ENCODE data around the gene HOXA6. TPM values are rescaled to one million over a fixed set of nuclear protein-coding genes. Genes with fewer than 3 reads are reported as not detected.

HOXA6 gene
- total RNA-seq: 15.3 TPM

DNA sequence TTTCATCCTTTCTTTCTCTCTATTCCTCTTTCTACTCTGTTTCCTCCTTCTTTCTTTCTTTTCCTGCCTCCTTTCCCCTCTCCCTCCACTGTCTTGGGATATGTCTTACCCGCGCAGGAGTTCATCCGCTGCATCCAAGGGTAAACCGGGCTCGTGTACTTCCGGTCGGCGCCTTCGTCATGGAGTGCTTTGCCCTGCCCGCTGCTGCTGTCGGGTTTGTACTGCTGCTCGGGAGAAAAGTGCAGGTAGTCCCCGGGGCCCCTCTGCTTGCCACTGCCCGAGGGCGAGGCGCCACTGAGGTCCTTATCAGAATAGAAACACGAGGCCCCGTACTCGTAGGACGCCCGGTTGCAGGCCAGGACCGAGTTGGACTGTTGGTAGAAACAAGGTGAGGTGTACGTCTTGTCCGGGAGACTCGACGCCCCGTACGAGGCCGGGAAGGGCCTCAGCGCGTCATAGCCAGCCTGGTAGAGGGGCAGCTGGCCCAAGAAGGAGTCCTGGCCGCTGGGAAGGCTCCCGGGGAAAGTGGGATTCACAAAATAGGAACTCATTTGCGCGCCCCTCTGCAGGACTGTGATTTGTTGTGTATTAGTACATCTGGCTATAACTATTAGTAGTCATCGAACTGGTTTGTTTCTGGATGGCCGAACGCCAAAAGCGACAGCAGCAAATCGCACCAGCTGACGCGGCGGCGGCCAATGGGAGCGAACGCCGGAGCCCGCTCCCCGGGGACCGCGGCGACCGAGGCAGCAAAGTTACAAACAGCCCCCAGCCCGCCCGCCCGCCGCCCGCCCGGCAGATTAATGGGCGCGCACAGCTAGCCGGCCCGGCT lies at the start of gene HOXA6:
Gene HOXA6, minus strand, starts transcription at position 576 of the 832 bp plus-strand sequence. Its CDS starts 25 bp downstream, at position 551.
- H3K36me3 ChIP-seq: peaks cover 0 to 17% of the 10 kb centered on the region in 2 donors
- intact Hi-C loops (cut with DNase I): no loop called here
- peak within 1 kb of the TSS; percentile 68 to 69 for H3K4me3 ChIP-seq

DNA sequence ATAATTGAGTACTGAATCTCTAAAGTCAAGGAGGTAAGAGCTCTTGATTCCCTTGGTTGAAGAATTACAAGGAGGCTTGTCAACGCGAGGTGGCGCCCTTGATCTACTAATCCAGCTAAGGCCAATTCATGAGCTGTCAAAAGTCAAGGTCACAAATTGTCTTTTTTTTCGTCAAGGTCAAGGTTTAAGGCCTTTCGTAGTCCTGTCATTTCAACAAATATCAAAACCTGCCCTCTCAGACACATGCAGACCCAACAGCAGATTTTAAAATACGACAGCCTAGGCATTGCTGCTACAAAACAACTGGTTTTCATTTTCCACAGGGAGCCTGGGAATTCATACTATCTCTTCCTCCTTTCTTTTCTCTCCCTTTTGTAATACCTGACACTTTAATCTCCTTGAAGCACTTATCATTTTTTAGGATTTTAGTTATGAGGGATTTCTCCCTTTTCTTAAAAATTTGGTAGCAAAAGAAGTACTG lies 48.8 kb upstream of the HOXA6 start:
- peak in 1 of 2 donors; percentile 87 for DNase-seq (ENCODE audit: low spot score in 2 of 2)
- TF ChIP-seq, protein P1, sequence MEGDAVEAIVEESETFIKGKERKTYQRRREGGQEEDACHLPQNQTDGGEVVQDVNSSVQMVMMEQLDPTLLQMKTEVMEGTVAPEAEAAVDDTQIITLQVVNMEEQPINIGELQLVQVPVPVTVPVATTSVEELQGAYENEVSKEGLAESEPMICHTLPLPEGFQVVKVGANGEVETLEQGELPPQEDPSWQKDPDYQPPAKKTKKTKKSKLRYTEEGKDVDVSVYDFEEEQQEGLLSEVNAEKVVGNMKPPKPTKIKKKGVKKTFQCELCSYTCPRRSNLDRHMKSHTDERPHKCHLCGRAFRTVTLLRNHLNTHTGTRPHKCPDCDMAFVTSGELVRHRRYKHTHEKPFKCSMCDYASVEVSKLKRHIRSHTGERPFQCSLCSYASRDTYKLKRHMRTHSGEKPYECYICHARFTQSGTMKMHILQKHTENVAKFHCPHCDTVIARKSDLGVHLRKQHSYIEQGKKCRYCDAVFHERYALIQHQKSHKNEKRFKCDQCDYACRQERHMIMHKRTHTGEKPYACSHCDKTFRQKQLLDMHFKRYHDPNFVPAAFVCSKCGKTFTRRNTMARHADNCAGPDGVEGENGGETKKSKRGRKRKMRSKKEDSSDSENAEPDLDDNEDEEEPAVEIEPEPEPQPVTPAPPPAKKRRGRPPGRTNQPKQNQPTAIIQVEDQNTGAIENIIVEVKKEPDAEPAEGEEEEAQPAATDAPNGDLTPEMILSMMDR (IDR thresholded peaks at IDR 0.05): peak; percentile 59 to 80 (median 59)
- Histone ChIP-seq H3K4me3 (no peak overlapping the region), H3K36me3 (no peaks in the 10 kb centered on the region), H3K27ac (no peak overlapping the region), H3K9me3 (no peaks in the 10 kb centered on the region), H3K27me3 (peaks cover 60% of the 10 kb centered on the region), H3K4me1 (peaks cover 11 to 18% of the 10 kb centered on the region in 2 donors)
- intact Hi-C loops (cut with DNase I): loop anchor here (5.0 to 10.0 kb wide), 4 partner anchors 578 to 1218 kb away; partner anchors contain the start of gene CREB5

More for the DNA sequence above, at the start of gene HOXA6:
- Histone ChIP-seq H3K27me3 (no peaks in the 10 kb centered on the region), H3K27ac (peak within 1 kb of the TSS; percentile 83 to 88), H3K4me1 (peaks cover 0 to 28% of the 10 kb centered on the region in 2 donors), H3K9me3 (no peaks in the 10 kb centered on the region)
- TF ChIP-seq, protein P1 (IDR thresholded peaks at IDR 0.05): no peak
- DNase-seq (ENCODE audit: low spot score in 2 of 2): peak in 1 of 2 donors; percentile 88

DNA sequence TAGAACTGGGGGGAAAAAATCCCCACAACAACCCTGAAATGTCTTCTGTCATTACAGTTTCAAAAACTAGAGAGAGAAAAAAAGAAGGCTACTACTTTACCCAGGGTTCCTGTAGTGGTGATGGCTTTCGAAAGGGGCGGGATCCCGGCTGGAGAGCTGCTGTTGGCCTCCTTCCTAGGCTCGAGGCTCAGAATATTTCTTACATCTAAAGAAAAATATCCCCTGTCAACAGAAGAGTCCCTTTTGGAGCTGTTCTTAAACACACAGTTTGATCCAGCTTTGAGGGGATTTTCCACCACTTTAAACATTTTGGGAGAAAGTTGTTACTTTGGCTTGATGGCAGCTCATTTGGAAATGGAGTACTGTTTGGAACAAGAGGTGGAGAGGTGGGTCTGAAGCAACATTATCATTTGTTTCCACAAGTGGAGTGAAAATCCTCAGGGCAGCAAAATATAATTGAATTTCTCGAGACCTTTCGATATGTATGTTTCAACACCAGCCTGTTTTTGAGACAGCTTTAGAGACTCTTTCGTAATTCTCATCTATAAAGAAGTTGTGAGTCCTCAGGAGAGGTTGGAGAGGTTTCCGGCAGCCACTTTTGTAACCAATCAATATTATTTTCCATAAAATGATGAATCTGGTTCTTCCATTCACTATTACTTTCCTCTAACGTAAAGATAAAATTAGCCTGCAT lies 47.3 kb upstream of the HOXA6 start:
- Histone ChIP-seq H3K36me3 (no peaks in the 10 kb centered on the region), H3K27ac (no peak overlapping the region), H3K4me3 (no peak overlapping the region), H3K27me3 (peaks cover 50% of the 10 kb centered on the region), H3K4me1 (peaks cover 7 to 13% of the 10 kb centered on the region in 2 donors), H3K9me3 (no peaks in the 10 kb centered on the region)
- peak in 1 of 2 donors; percentile 35 for DNase-seq (ENCODE audit: low spot score in 2 of 2)
- TF ChIP-seq, protein P1 (IDR thresholded peaks at IDR 0.05): no peak
- intact Hi-C loops (cut with DNase I): loop anchor here (5.0 to 10.0 kb wide), 4 partner anchors 580 to 1220 kb away; partner anchors contain the start of gene CREB5

DNA sequence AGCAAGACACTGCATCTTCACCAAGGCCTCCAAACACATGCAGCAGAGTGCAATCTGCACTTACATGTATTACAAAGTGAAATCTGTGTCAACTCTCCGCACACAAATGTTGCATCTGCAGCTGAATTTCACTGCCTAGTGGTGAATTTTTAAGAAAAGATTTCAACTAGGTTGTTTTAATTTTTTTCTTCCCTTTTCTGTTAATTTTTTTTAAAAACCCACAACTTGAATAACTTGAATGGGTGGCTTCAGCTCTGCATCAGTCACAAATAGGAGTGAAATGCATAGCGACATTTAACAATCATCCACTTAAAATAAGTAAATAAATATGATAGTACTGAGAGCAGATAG lies 46.4 kb upstream of the HOXA6 start:
- Histone ChIP-seq H3K36me3 (no peaks in the 10 kb centered on the region), H3K27me3 (peaks cover 49% of the 10 kb centered on the region), H3K27ac (no peak overlapping the region), H3K4me3 (no peak overlapping the region), H3K9me3 (no peaks in the 10 kb centered on the region), H3K4me1 (peaks cover 3 to 9% of the 10 kb centered on the region in 2 donors)
- DNase-seq (ENCODE audit: low spot score in 2 of 2): no peak
- TF ChIP-seq, protein P1 (IDR thresholded peaks at IDR 0.05): no peak
- intact Hi-C loops (cut with DNase I): loop anchor here (10.0 kb wide), 2 partner anchors 581 to 1221 kb away; partner anchors contain the start of gene CREB5

DNA sequence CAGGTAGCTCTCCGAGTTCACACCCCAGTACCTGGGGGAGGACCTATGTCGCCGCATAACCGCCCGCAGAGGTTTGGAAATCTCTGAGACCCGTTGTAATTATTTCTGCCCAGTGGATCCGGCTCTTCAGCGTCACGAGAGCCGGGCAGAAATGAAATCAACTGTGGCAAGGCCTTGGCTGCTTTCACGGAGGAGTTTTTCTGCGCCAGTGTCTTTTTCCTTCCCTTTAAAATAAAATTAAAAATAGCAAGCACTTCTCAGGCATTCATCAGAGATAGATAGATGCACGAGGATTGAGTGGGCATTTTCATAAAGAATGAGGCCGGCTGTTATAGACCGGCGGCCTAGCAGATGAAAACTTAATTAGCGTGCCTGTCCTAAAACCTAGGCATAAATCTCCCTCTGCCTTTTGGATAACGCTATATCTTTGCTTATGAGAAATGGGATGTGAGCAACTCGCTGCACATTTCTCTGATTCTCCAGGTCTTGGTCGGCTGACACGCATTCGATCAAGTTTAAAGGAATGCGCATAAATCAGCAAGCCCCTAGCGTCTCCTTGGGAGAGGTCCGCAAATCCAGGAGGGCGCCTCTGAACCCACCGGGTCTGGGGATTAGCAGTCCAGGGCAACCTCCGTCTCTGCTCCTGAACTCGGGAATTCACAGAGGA lies 45.9 kb upstream of the HOXA6 start:
- TF ChIP-seq, protein P1 (IDR thresholded peaks at IDR 0.05): no peak
- Histone ChIP-seq H3K4me1 (peaks cover 5 to 7% of the 10 kb centered on the region in 2 donors), H3K36me3 (no peaks in the 10 kb centered on the region), H3K27me3 (peaks cover 49% of the 10 kb centered on the region), H3K4me3 (peak overlapping the region; percentile 45 to 47), H3K9me3 (no peaks in the 10 kb centered on the region), H3K27ac (no peak overlapping the region)
- peak in 1 of 2 donors; percentile 40 for DNase-seq (ENCODE audit: low spot score in 2 of 2)
- intact Hi-C loops (cut with DNase I): loop anchor here (10.0 kb wide), 2 partner anchors 581 to 1221 kb away; partner anchors contain the start of gene CREB5

Data from ascending aorta (tissue), 2 donors.